Measurements from ENCODE around the gene ANKRD12. TPM values are rescaled to one million over a fixed set of nuclear protein-coding genes. Genes with fewer than 3 reads are reported as not detected.

Gene ANKRD12
- polyA plus RNA-seq, 1 donor (not counting 4 experiments of a cell fraction or from before 2014, with no cell fraction given): 8.0 TPM

DNA sequence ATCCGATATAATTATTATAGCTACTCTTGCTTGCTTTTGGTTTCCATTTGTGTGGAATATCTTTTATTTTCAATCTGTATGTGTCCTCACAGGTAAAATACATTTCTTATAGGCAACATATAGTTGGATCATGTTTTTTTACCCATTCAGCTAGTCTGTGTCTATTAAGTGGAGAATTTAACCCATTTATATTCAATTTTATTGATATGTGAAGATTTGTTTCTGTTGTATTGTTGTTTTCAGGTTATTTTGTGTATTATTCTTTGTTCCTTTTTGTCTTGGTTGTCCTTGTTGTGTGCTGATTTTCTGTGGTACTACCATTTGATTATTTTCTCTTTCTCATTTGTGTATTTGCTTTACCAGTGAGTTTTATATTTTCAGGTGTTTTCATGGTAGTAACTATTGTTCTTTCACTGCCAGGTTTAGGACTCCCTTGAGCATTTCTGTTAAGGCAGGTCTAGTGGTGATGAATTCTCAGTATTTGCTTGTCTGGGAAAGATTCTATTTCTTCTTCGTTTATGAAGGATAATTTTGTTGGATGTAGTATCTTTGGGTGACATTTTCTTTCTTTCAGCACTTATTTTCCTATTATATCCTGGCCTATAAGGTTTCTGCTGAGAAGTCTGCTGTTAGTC, 95.4 kb downstream of the ANKRD12 start:
- Histone ChIP-seq H2AFZ (ENCODE audit: control insufficient read depth, low read length) (no peak overlapping the region), H3K36me3 (ENCODE audit: control insufficient read depth in 2 of 2, extremely low read depth in 1 of 2, insufficient read depth in 2 of 2, low read length in 2 of 2) (no peaks in the 10 kb centered on the region), H3K79me2 (ENCODE audit: control insufficient read depth, insufficient read depth, low read length) (peaks cover 2% of the 10 kb centered on the region), H3K4me2 (ENCODE audit: control insufficient read depth, extremely low read depth, insufficient read depth, low read depth, low read length) (no peak overlapping the region), H3K9me1 (ENCODE audit: control insufficient read depth, extremely low read depth, insufficient read depth, low read length) (no peaks in the 10 kb centered on the region), H3K4me3 (ENCODE audit: control insufficient read depth in 2 of 3, extremely low read depth in 1 of 3, insufficient read depth in 2 of 3, low read depth in 1 of 3, low read length in 3 of 3) (no peak overlapping the region), H3K9me3 (ENCODE audit: control insufficient read depth, low read depth, low read length) (no peaks in the 10 kb centered on the region), H3K9ac (ENCODE audit: control insufficient read depth, extremely low read depth, insufficient read depth, low read length) (no peak overlapping the region), H3K4me1 (ENCODE audit: control insufficient read depth, extremely low read depth, insufficient read depth, low read length) (no peaks in the 10 kb centered on the region), H4K20me1 (ENCODE audit: control insufficient read depth, extremely low read depth, insufficient read depth, low read length) (no peaks in the 10 kb centered on the region), H3K27ac (ENCODE audit: control insufficient read depth, insufficient read depth, low read length) (no peak overlapping the region), H3K27me3 (ENCODE audit: control insufficient read depth, extremely low read depth, insufficient read depth, low read length) (no peaks in the 10 kb centered on the region)
- DNase-seq (ENCODE audit: low read depth, low spot score) (no peak), FAIRE-seq (no peak)
- no peak for TF ChIP-seq CTCF (optimal IDR thresholded peaks at IDR 0.05 in 1 of 3, IDR thresholded peaks at IDR 0.05 in 1 of 3, conservative IDR thresholded peaks at IDR 0.05 in 1 of 3; ENCODE audit: extremely low read depth in 1 of 3, insufficient read depth in 2 of 3, low read length in 3 of 3)
- no peak for TF ChIP-seq EZH2 (IDR thresholded peaks at IDR 0.05; ENCODE audit: low read length)
- dilution Hi-C loops (cut with MboI; ENCODE audit: extremely low pct_ligation_motif_present, low sequenced_read_pairs): no loop called here

GRCh38 chr18:9232977-9233376, 96.4 kb downstream of the ANKRD12 start:
- H4K20me1 ChIP-seq (ENCODE audit: control insufficient read depth, extremely low read depth, insufficient read depth, low read length): no peaks in the 10 kb centered on the region
- no peak overlapping the region for H3K4me3 ChIP-seq (ENCODE audit: control insufficient read depth in 2 of 3, extremely low read depth in 1 of 3, insufficient read depth in 2 of 3, low read depth in 1 of 3, low read length in 3 of 3)
- TF ChIP-seq CTCF (optimal IDR thresholded peaks at IDR 0.05 in 1 of 3, IDR thresholded peaks at IDR 0.05 in 1 of 3, conservative IDR thresholded peaks at IDR 0.05 in 1 of 3; ENCODE audit: extremely low read depth in 1 of 3, insufficient read depth in 2 of 3, low read length in 3 of 3): no peak
- TF ChIP-seq EZH2 (IDR thresholded peaks at IDR 0.05; ENCODE audit: low read length): no peak
- H3K4me1 ChIP-seq (ENCODE audit: control insufficient read depth, extremely low read depth, insufficient read depth, low read length): no peaks in the 10 kb centered on the region
- no peak overlapping the region for H3K27ac ChIP-seq (ENCODE audit: control insufficient read depth, insufficient read depth, low read length)
- H3K79me2 ChIP-seq (ENCODE audit: control insufficient read depth, insufficient read depth, low read length): peaks cover 2% of the 10 kb centered on the region
- no peaks in the 10 kb centered on the region for H3K9me3 ChIP-seq (ENCODE audit: control insufficient read depth, low read depth, low read length)
- H3K36me3 ChIP-seq (ENCODE audit: control insufficient read depth in 2 of 2, extremely low read depth in 1 of 2, insufficient read depth in 2 of 2, low read length in 2 of 2): no peaks in the 10 kb centered on the region
- no peak overlapping the region for H3K9ac ChIP-seq (ENCODE audit: control insufficient read depth, extremely low read depth, insufficient read depth, low read length)
- H3K4me2 ChIP-seq (ENCODE audit: control insufficient read depth, extremely low read depth, insufficient read depth, low read depth, low read length): no peak overlapping the region
- no peaks in the 10 kb centered on the region for H3K9me1 ChIP-seq (ENCODE audit: control insufficient read depth, extremely low read depth, insufficient read depth, low read length)
- no peak for FAIRE-seq
- H3K27me3 ChIP-seq (ENCODE audit: control insufficient read depth, extremely low read depth, insufficient read depth, low read length): no peaks in the 10 kb centered on the region
- DNase-seq (ENCODE audit: low read depth, low spot score): no peak
- dilution Hi-C loops (cut with MboI; ENCODE audit: extremely low pct_ligation_motif_present, low sequenced_read_pairs): no loop called here
- no peak overlapping the region for H2AFZ ChIP-seq (ENCODE audit: control insufficient read depth, low read length)
